ENCODE measurements around the gene RNF148. TPM values are rescaled to one million over a fixed set of nuclear protein-coding genes. Genes with fewer than 3 reads are reported as not detected.

RNF148 gene
- total and polyA plus RNA-seq, 2 of the 8 experiments (the other 6 are each of a cell fraction or from before 2014, with no cell fraction given), result 0.27 to 0.45 TPM

GRCh38 chr7:122717356-122718089 lies 14.8 kb upstream of the RNF148 start (continued):
- TF ChIP-seq BRCA1 (IDR thresholded peaks at IDR 0.05; ENCODE audit: low read depth, low read length) (no peak), TEAD4 (IDR thresholded peaks at IDR 0.05; ENCODE audit: low read depth, low read length) (no peak)

All from H1 (cell line).